Measurements from ENCODE around the gene MED31. TPM values are rescaled to one million over a fixed set of nuclear protein-coding genes. Genes with fewer than 3 reads are reported as not detected.
"Not testable (repeated sequence)": the region's sequence is repeated elsewhere in the genome, so short reads cannot be mapped to it uniquely, and the experiment has no call there.

Gene MED31
- total RNA-seq, 1 donor, result 4.6 TPM

GRCh38 chr17:6656797-6657632, 5.6 kb upstream of the MED31 start:
- DNase-seq (ENCODE audit: low read depth in 2 of 3, low spot score in 2 of 3), result peak in 2 of 3 donors; percentile 31 to 59

GRCh38 chr17:6655732-6656361, 4.4 kb upstream of the MED31 start:
- not testable (repeated sequence) for DNase-seq (ENCODE audit: low read depth in 2 of 3, low spot score in 2 of 3)

GRCh38 chr17:6654841-6655731, 3.7 kb upstream of the MED31 start:
- no peak for DNase-seq (ENCODE audit: low read depth in 2 of 3, low spot score in 2 of 3)

- DNase-seq (ENCODE audit: low read depth in 2 of 3, low spot score in 2 of 3), result peak in 1 of 3 donors; percentile 58
Measured at GRCh38 chr17:6651919-6652452, 581 bp upstream of the MED31 start.

GRCh38 chr17:6648181-6648580, 3.2 kb downstream of the MED31 start:
- peak in 1 of 3 donors; percentile 60 for DNase-seq (ENCODE audit: low read depth in 2 of 3, low spot score in 2 of 3)

- no peak for DNase-seq (ENCODE audit: low read depth in 2 of 3, low spot score in 2 of 3)
Measured at GRCh38 chr17:6643451-6644125, 7.8 kb downstream of the MED31 start.

- DNase-seq (ENCODE audit: low read depth in 2 of 3, low spot score in 2 of 3), result no peak
Measured at GRCh38 chr17:6642592-6642991, 8.8 kb downstream of the MED31 start.

- DNase-seq (ENCODE audit: low read depth in 2 of 3, low spot score in 2 of 3), result no peak
Measured at GRCh38 chr17:6641247-6641863, 10.1 kb downstream of the MED31 start.

- peak; percentile 76 to 90 (median 86) for DNase-seq (ENCODE audit: low read depth in 2 of 3, low spot score in 2 of 3)
Measured at GRCh38 chr17:6640536-6641246, 10.7 kb downstream of the MED31 start, which contains the start of the genes KIAA0753 and TXNDC17. KIAA0753 (minus strand) TSS chr17:6640711; CDS start chr17:6635103, 5,608 bp downstream. TXNDC17 (plus strand) TSS chr17:6641060; CDS start chr17:6641083, 23 bp downstream.

GRCh38 chr17:6639586-6640535, 11.5 kb downstream of the MED31 start:
- peak in 1 of 3 donors; percentile 44 for DNase-seq (ENCODE audit: low read depth in 2 of 3, low spot score in 2 of 3)

- no peak for DNase-seq (ENCODE audit: low read depth in 2 of 3, low spot score in 2 of 3)
Measured at GRCh38 chr17:6639014-6639585, 12.3 kb downstream of the MED31 start.

GRCh38 chr17:6638046-6638908, 13.1 kb downstream of the MED31 start:
- DNase-seq (ENCODE audit: low read depth in 2 of 3, low spot score in 2 of 3), result no peak

- no peak for DNase-seq (ENCODE audit: low read depth in 2 of 3, low spot score in 2 of 3)
Measured at GRCh38 chr17:6637458-6637840, 14.0 kb downstream of the MED31 start.

- no peak for DNase-seq (ENCODE audit: low read depth in 2 of 3, low spot score in 2 of 3)
Measured at GRCh38 chr17:6636616-6637457, 14.6 kb downstream of the MED31 start.

GRCh38 chr17:6636105-6636504, 15.3 kb downstream of the MED31 start:
- no peak for DNase-seq (ENCODE audit: low read depth in 2 of 3, low spot score in 2 of 3)

- no peak for DNase-seq (ENCODE audit: low read depth in 2 of 3, low spot score in 2 of 3)
Measured at GRCh38 chr17:6633263-6633662, 18.1 kb downstream of the MED31 start.

Measured in hematopoietic multipotent progenitor cell (in vitro differentiated cells).